Esophagus squamous epithelium (tissue), 5 donors: Measurements from ENCODE around the gene GMEB2. TPM values are rescaled to one million over a fixed set of nuclear protein-coding genes. Genes with fewer than 3 reads are reported as not detected.
A peak's percentile ranks its signal among the peaks of the same experiment; 100 is the strongest.

Experiments
- DNase-seq: peaks from one replicate; lab custom pipeline; 2025; lab: John Stamatoyannopoulos, UW
- H3K27ac ChIP-seq, 4 donors: fragments of 200-600 bp; sonication (generic); one replicate each; pipeline ENCODE4 v1.5.1; 2016 to 2019; ENCODE audit warnings: mild to moderate bottlenecking in 1 of 4
- H3K27me3 ChIP-seq, 4 donors: fragments of 200-600 bp; sonication (generic); 1 replicate in 3 of 4; 2 replicates in 1 of 4; pipeline versions ENCODE4 v1.5.1 to v1.6.0; 2017 to 2021; ENCODE audit warnings: antibody characterized with exemption in 1 of 4
- H3K36me3 ChIP-seq, 3 donors: fragments of 200-600 bp; sonication (generic); one replicate each; pipeline ENCODE4 v1.5.1; 2016 to 2019
- H3K4me1 ChIP-seq, 3 donors: fragments of 200-600 bp; sonication (generic); one replicate each; pipeline ENCODE4 v1.5.1; 2017 to 2019
- H3K4me3 ChIP-seq, 4 donors: fragments of 200-600 bp; sonication (generic); 1 replicate in 3 of 4; 2 replicates in 1 of 4; pipeline ENCODE4 v1.5.1; 2016 to 2019; ENCODE audit warnings: mild to moderate bottlenecking in 2 of 4, moderate library complexity in 1 of 4
- H3K9me3 ChIP-seq, 3 donors: fragments of 200-600 bp; sonication (generic); one replicate each; pipeline ENCODE4 v1.5.1; 2016 to 2019
- POLR2A ChIP-seq, 4 donors: fragments of 450-650 bp; IDR thresholded peaks; one replicate each; pipeline ENCODE4 v1.6.1; 2017; ENCODE audit warnings: antibody characterized with exemption in 4 of 4, mild to moderate bottlenecking in 4 of 4, moderate library complexity in 3 of 4
- WGBS, 2 donors: methylation state at CpG; one replicate each; pipeline ENCODE4 v1.1.5; 2018; 5-methylcytosine and 5-hydroxymethylcytosine counted together
- intact Hi-C: fragments of 100-400 bp; cut with DNase I; formaldehyde crosslinking; loops from one replicate; pipeline ENCODE4 v1.15.0; 2022
- total RNA-seq, 4 donors: library from RNA; depleted of rRNA; stranded (reverse); fragments of >200 nt; gene quantifications; one replicate each; pipeline ENCODE4 v1.1.0, GENCODE V29; 2016
- TF ChIP-seq, protein P1 (sequence below), 6 experiments: fragments of 450-650 bp in 4 of 6; fragments of 200-600 bp in 2 of 6; sonication (generic) in 2 of 6; IDR thresholded peaks; one replicate each; pipeline ENCODE4 v1.5.1; 2016 to 2019; ENCODE audit warnings: antibody characterized with exemption in 6 of 6, mild to moderate bottlenecking in 4 of 6, moderate library complexity in 4 of 6
- donor health status: DM: yes; HTN: yes; CAD: no.

Gene GMEB2
- total RNA-seq, 4 donors from 2014 or later, result 7.2 to 12.0 (median 11.0) TPM

DNA sequence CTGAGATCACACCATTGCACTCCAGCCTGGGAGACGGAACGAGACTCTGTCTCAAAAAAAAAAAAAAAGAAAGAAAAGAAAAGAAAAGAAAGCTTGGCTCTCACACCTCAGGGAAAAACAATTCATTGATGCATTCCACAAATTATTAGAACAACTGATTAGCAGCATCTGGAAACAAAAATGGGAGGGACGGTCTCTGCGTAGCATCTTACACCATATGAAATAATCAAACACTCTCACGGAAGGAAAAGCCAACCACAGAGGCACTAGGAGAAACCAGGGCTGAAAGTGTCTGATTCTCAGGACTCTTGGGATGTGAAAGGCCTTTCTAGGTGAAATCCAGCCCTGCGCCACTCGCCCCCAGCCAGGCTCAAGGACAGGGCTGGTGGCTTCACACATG is 50.6 kb downstream of the GMEB2 start:
- Histone ChIP-seq H3K4me1 (peaks cover 9 to 32% (median 16%) of the 10 kb centered on the region in 3 donors), H3K4me3 (no peak overlapping the region), H3K27me3 (peaks cover 0 to 20% (median 0%) of the 10 kb centered on the region in 4 donors), H3K36me3 (peaks cover 0 to 12% (median 4%) of the 10 kb centered on the region in 3 donors), H3K27ac (no peak overlapping the region), H3K9me3 (no peaks in the 10 kb centered on the region)
- intact Hi-C loops, result no loop called here
- DNase-seq, result no peak
- TF ChIP-seq, protein P1, sequence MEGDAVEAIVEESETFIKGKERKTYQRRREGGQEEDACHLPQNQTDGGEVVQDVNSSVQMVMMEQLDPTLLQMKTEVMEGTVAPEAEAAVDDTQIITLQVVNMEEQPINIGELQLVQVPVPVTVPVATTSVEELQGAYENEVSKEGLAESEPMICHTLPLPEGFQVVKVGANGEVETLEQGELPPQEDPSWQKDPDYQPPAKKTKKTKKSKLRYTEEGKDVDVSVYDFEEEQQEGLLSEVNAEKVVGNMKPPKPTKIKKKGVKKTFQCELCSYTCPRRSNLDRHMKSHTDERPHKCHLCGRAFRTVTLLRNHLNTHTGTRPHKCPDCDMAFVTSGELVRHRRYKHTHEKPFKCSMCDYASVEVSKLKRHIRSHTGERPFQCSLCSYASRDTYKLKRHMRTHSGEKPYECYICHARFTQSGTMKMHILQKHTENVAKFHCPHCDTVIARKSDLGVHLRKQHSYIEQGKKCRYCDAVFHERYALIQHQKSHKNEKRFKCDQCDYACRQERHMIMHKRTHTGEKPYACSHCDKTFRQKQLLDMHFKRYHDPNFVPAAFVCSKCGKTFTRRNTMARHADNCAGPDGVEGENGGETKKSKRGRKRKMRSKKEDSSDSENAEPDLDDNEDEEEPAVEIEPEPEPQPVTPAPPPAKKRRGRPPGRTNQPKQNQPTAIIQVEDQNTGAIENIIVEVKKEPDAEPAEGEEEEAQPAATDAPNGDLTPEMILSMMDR (IDR thresholded peaks at IDR 0.05), result no peak
- TF ChIP-seq POLR2A (IDR thresholded peaks at IDR 0.05), result no peak
- 78 to 85% methylated on average over 7 of the region's 7 CpGs for WGBS, 2 donors

DNA sequence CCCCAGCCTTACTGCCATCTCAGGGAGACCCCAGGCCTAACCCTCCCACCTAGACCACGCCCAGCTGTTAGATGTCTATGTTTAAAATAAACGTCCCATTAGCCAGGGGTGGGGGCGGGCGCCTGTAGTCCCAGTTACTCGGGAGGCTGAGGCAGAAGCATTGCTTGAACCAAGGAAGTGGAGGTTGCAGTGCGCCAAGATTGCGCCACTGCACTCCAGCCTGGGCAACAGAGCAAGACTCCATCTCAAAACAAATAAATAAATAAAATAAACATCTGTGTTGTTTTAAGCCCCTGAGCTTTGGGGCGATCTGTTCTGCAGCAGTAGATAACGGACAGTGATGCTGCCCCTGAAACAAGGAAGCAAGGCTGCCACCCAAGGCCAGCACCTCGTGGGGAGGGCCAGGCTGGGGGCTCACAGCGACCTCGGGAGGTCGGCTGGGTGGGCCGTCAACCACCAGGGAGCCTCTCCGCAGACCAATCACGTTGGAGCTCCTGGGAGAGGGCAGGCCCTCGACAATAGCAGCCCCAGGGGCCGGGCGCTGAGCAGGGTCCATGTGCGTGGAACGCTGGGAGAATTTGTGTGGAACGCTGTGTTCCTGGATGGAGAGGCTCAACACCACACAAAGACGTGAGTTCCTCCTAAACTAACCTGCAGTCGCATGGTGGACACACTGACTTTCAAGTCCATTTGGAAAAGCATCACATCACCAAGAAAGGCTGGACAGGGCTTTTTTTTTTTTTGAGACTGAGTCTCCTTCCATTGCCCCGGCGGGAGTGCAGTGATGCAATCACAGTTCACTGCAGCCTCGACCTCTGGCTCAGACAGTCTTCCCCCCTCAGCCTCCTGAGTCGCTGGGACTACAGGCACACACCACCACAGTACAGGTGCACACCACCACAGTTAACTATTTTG is 51.8 kb downstream of the GMEB2 start:
- peaks cover 0 to 12% (median 4%) of the 10 kb centered on the region in 3 donors for H3K36me3 ChIP-seq
- no peak for DNase-seq
- no peaks in the 10 kb centered on the region for H3K9me3 ChIP-seq
- no peak for TF ChIP-seq POLR2A (IDR thresholded peaks at IDR 0.05)
- TF ChIP-seq, protein P1 (IDR thresholded peaks at IDR 0.05), result no peak
- 66 to 69% methylated on average over 18 to 20 of the region's 28 CpGs for WGBS, 2 donors
- H3K27ac ChIP-seq, result peak overlapping the region; percentile 83 to 93 (median 90)
- peak overlapping the region in 1 of 4 donors; percentile 91 for H3K4me3 ChIP-seq
- intact Hi-C loops, result no loop called here
- peaks cover 9 to 32% (median 16%) of the 10 kb centered on the region in 3 donors for H3K4me1 ChIP-seq
- peaks cover 0 to 20% (median 0%) of the 10 kb centered on the region in 4 donors for H3K27me3 ChIP-seq

DNA sequence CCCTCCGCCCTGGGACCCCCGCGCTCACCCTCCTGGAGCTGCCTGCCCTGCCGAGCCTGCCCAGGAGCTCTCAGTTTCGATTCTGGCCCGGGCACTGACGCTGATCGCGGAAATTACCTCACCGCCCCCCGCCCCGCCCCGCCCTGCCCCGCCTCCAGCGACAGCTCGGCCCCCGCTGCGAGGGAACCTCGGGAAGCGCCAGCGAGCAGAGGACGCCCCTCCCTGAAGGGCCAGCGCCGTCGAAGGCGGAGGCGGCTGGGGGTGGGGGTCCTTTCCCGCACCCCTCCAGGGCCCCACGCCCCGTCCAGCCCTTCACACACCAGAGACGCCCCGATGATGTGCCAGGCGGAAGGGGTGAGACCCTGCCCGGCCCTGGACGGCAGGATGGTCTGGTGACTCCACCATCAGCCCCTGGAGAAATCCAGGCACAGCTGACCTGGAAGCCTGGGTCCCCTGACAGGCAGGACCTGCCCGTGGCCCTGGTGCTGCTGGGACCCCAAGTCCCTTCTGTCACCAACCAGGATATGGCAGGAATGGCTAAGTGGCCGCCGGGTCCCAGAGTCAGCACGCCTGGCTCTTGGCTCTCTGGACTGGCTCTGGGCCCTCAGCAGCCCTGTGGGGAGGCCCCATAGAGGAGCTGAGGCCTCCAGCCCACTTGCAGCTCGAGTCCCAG is 52.6 kb downstream of the GMEB2 start, which contains the start of gene HELZ2:
Gene HELZ2 (minus strand): TSS at position 84 of the 673 bp plus-strand sequence. CDS start 1,854 bp downstream, outside the sequence.
- Histone ChIP-seq H3K36me3 (peaks cover 0 to 12% (median 4%) of the 10 kb centered on the region in 3 donors), H3K27ac (peak within 1 kb of the TSS; percentile 83 to 93 (median 90)), H3K4me3 (peak within 1 kb of the TSS; percentile 78 to 97 (median 85)), H3K27me3 (peaks cover 0 to 16% (median 0%) of the 10 kb centered on the region in 4 donors), H3K9me3 (no peaks in the 10 kb centered on the region), H3K4me1 (peaks cover 9 to 35% (median 16%) of the 10 kb centered on the region in 3 donors)
- intact Hi-C loops, result no loop called here
- 0% methylated on average over 8 of the region's 40 CpGs; no CpG with 5 or more reads in 1 of the 2 donors for WGBS, 2 donors
- peak in 1 of 4 donors; percentile 28 for TF ChIP-seq POLR2A (IDR thresholded peaks at IDR 0.05)
- TF ChIP-seq, protein P1 (IDR thresholded peaks at IDR 0.05), result no peak
- DNase-seq, result no peak

DNA sequence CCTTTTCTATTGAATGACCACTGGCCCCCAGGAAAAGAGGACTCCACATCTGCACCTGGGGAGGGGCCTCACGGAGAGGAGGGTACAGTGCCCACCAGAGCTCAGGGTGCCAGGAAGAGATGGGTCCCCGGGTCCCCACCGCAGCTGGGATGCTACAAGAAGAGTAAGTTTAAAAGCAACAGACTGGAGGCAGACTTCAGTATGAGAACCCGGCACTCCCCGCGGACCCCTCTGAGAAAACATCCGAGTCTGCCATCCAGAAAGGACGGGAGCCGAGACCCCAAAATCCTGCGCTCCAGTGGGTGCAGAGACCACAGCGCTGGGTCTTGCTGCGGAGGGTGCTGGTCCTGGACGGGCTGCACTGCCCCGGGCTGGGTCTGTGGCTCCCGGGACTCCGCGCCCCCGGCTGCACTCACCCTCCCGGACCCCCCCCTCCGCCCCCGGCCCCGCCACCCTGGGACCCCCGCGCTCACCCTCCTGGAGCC is 53.2 kb downstream of the GMEB2 start:
- Histone ChIP-seq H3K27me3 (peaks cover 0 to 10% (median 0%) of the 10 kb centered on the region in 4 donors), H3K36me3 (peaks cover 0 to 18% (median 4%) of the 10 kb centered on the region in 3 donors), H3K4me3 (peak overlapping the region; percentile 78 to 97 (median 85)), H3K4me1 (peaks cover 9 to 41% (median 16%) of the 10 kb centered on the region in 3 donors), H3K9me3 (no peaks in the 10 kb centered on the region), H3K27ac (peak overlapping the region; percentile 83 to 93 (median 90))
- TF ChIP-seq POLR2A (IDR thresholded peaks at IDR 0.05), result no peak
- TF ChIP-seq, protein P1 (IDR thresholded peaks at IDR 0.05), result no peak
- intact Hi-C loops, result no loop called here
- WGBS, 2 donors, result 4 to 13% methylated on average over 3 to 5 of the region's 24 CpGs
- no peak for DNase-seq
